Activated CD4-positive, CD25-positive, alpha-beta regulatory T cell (primary cell): ENCODE measurements around the gene TGFBR2.
"Not testable (repeated sequence)": the region's sequence is repeated elsewhere in the genome, so short reads cannot be mapped to it uniquely, and the experiment has no call there.

ENCODE experiments used
- DNase-seq, 4 experiments: peaks; one replicate each; lab custom pipeline; 2025; lab: John Stamatoyannopoulos, UW

TGFBR2 gene

GRCh38 chr3:30658328-30659052, 52.1 kb downstream of the TGFBR2 start:
- DNase-seq = peak in 2 of 4 experiments; percentile 4

DNA sequence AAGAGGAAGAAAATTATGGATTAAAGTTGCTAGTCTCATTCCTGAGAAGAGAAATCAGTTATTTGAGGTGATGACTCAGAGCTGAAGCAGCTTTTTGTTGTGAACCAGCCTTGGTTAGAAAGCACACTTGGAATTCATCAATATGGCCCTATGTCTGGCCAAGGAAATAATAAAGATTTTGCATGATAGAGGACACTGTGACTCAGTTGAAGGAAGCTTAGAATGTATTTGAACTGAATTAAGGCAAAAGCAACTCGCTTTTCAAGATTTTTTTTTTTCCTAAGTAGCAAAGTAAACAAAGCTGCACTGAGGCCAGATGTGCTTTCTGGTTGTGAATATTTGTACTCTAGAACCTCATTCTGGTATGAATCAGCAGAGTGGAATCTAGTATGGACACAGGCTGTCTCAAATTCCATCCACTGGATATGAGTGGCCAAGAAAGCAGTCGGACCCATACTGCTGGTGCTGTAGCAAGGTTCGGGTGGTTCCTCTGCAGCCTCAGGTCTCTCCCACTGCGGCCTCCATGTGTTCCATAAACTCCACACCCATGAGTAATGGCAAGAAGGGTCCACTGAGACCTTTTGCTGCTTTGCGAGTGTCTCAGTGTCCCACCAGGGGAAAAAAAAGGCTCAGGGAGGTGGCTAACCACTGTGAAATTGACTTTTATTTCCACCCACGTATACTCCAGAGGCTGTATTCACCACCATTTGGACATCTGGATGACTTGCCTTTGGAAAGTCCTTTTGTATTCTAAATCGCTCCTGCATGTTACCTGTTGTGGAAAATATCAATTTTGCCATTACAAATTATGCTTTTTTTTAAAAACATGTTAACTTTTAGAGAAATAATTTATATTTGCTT, 53.1 kb downstream of the TGFBR2 start:
- DNase-seq = no peak

GRCh38 chr3:30660136-30660535, 53.7 kb downstream of the TGFBR2 start:
- DNase-seq = no peak

DNA sequence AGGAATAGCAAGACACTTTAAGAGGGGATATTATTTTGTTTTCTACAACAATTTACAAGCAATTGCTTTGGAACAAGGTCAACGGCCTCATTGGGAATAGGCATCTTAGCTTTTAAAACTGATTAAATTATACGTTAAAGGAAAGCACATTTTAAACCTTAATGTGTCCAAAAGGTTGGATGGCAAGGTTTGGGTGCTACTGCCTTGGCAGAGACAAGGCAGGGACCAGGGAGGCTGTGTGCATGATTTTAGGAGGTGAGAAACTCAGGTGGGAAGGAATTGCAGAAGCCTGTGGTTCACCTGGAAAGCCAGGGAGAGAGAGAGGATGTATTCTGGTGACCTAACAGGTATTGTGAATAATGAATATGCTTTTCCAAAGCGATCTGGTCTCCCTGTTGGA, 54.3 kb downstream of the TGFBR2 start:
- DNase-seq = no peak

GRCh38 chr3:30661098-30661873, 54.9 kb downstream of the TGFBR2 start:
- no peak for DNase-seq

- DNase-seq = no peak
These were observed 56.4 kb downstream of the TGFBR2 start for GRCh38 chr3:30662836-30663235.

DNA sequence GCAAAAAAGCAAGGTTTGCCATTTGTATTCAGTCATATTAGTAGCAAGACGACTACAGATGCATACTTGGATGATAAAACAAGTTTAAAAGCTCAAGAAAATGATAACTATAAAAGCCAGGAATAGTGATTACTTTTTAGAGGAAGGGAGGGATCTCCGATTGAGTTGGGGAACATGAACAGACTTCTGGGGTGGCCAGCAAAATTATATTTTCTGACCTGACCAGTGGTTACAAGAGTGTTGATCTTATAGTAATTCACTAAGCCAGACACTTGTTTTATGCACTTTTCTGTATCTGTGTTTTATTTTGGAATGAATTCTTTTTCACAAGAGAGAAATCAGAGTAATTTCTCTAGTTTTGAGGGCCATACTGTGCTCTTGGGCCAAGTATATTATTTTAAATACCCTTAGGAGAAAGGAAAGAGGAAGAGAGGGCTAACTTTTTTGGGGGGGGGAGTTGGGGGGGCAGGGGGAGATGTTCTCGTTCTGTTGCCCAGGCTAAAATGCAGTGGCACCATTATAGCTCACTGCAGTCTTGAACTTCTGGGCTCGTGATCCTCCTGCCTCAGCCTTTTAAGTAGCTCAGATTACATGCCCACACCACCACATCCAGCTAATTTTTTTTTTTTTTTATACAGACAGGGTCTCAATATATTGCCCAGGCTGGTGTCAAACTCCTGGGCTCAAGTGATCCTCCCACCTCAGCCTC, 57.3 kb downstream of the TGFBR2 start:
- DNase-seq = no peak

DNA sequence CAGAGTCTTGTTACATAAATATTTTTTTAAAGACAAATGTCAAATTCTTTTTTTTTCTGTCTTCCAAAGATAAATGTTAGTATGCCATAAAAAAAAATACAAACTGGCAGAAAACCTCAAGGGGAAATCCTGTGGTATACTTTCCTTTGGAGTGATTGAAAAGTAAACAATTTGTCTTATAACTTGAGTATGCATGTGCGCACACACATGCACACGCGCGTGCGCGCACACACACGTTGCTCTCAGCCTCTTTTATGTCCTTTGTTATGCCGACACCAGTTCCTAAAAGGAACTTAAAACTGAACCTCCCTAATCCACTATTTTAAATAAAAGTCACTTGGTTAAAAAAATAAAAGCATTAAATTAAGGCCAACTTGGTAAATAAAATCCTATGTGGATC, 58.1 kb downstream of the TGFBR2 start:
- DNase-seq = no peak

- DNase-seq = no peak
These were observed 58.5 kb downstream of the TGFBR2 start for GRCh38 chr3:30664884-30665283.

DNA sequence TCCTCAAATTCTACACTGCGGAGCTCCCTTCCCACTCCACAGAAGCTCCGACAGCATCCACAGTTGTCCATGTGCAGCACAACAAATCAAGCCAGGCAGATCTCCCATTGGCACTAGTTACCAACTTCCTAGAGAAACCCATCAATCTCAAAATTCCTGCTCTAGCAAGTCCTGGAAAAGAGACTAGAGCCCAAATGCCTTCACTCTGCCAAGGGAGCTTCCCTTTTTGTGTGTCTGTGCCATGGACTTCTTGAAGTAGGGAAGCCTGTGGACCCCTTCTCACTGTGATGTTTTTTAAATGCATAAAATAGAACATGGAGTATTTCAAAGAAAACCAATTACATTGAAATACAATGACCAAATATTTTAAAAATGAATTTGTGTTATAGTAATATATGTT, 59.1 kb downstream of the TGFBR2 start:
- DNase-seq = no peak

- no peak for DNase-seq
These were observed 60.3 kb downstream of the TGFBR2 start for GRCh38 chr3:30666572-30667279.

GRCh38 chr3:30667280-30667651, 60.9 kb downstream of the TGFBR2 start:
- DNase-seq = no peak

- DNase-seq = no peak
These were observed 61.7 kb downstream of the TGFBR2 start for GRCh38 chr3:30668051-30668609.

- not testable (repeated sequence) for DNase-seq
These were observed 63.0 kb downstream of the TGFBR2 start for GRCh38 chr3:30669360-30669934.

- no peak for DNase-seq
These were observed 63.9 kb downstream of the TGFBR2 start for GRCh38 chr3:30670292-30670691.

- no peak for DNase-seq
These were observed 65.3 kb downstream of the TGFBR2 start for GRCh38 chr3:30671527-30672286.

GRCh38 chr3:30672287-30672735, 65.9 kb downstream of the TGFBR2 start:
- DNase-seq = no peak

DNA sequence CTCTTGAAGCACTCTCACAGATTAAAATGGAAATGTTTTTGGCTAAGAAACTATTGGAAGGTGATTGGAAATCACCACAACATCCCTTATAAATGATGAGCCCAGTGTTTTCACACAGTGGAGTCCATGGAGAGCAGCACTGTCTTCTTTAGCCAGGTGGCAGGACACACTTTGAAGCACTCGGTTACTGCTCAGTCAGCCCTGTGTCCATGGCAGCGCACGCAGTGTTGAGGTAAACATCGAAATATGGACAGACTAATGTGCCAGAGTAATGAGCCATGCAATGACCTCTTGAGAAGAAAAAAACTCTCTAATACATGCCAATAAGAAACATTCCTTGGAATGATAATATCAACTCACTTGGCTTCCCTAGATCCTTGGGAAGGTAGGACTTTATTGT, 66.6 kb downstream of the TGFBR2 start:
- DNase-seq = no peak

- DNase-seq = no peak
These were observed 67.3 kb downstream of the TGFBR2 start for GRCh38 chr3:30673425-30674341.
